ENCODE measurements around the gene JUND. TPM values are rescaled to one million over a fixed set of nuclear protein-coding genes. Genes with fewer than 3 reads are reported as not detected.

Gene JUND
- total RNA-seq, 1 donor from 2014 or later: 46.0 TPM

Small RNA genes within 50 kb of the gene (small RNA-seq; reads per million reads assigned to genes)
- 0.16 reads per million for gene MIR3188 (ENCODE audit: low replicate concordance)
- not detected for gene RPL39P38 (ENCODE audit: low replicate concordance)

Other genes with a start within 250 kb of the JUND start
- not detected for gene IL12RB1, start 194.7 kb downstream of the JUND start, total RNA-seq
- 7.6 TPM for gene MAST3, start 183.8 kb downstream of the JUND start, total RNA-seq
- gene PIK3R2, start 128.5 kb downstream of the JUND start, total RNA-seq: 62.7 TPM
- gene IFI30, start 107.8 kb downstream of the JUND start, total RNA-seq: under 0.01 TPM
- 2.7 TPM for gene MPV17L2, start 88.4 kb downstream of the JUND start, total RNA-seq
- gene RAB3A, start 77.6 kb downstream of the JUND start, total RNA-seq: 44.7 TPM
- 1.2 TPM for gene PDE4C, start 55.2 kb downstream of the JUND start, total RNA-seq
- gene IQCN, start 7.2 kb downstream of the JUND start, total RNA-seq: 0.49 TPM
- 58.0 TPM for gene LSM4, start 41.5 kb upstream of the JUND start, total RNA-seq
- 15.5 TPM for gene PGPEP1, start 59.0 kb upstream of the JUND start, total RNA-seq
- gene GDF15, start 104.5 kb upstream of the JUND start, total RNA-seq: 0.74 TPM
- gene LRRC25, start 116.0 kb upstream of the JUND start, total RNA-seq: 0.25 TPM
- gene SSBP4, start 137.8 kb upstream of the JUND start, total RNA-seq: 52.1 TPM
- 80.4 TPM for gene ISYNA1, start 156.5 kb upstream of the JUND start, total RNA-seq
- 5.2 TPM for gene ELL, start 240.4 kb upstream of the JUND start, total RNA-seq

Measured in temporal lobe (tissue), 2 donors.